ENCODE results near the gene EBLN2.
"Not testable (repeated sequence)": the region's sequence is repeated elsewhere in the genome, so short reads cannot be mapped to it uniquely, and the experiment has no call there.

The EBLN2 gene

DNA sequence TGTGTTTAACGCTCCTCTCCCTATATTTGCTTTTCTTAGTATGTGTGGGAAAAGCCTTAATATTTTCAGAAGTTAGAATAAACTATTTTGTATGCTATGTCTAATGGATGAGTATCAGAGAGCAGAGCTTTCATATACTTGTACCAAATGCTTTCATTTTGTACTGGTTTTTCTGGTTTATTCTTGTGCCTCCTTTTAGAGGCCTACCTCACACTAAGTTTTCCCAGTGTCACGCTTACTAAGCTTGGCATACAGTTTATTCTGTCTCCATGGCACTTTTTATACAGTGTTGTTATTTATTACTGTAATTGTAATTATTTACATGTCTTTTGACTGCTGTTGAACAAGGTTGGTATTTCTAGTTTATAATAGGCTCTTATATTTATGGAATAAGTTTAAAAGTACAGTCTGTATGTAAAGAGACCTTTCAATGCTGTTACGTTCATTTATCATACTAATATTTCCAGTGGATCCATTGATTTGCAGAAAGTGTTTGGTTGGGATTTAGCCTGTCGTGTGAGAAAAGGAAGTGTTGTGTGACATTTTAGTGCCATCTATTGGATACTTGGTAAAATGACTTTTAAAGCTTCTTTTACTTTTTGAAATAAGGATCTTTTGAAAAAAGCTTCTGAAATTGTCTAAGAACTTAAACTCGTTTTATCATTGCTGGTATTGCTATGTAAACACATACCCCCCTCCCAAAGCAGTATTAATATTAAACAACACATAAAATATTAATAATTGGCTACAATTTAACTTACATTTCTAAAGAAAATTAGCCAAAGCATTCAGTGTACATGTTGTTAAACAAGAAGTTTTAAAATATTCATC lies 5.2 kb upstream of the EBLN2 start:
- ChIA-PET CTCF (interaction anchor here (0.6 to 1.3 kb wide), 10 partner anchors 20 to 1332 kb away, joined by 3 to 4 read pairs (median 3); no protein-coding TSS in a partner anchor), POLR2A (ENCODE audit: low non-redundant PET) (interaction anchor here (0.6 kb wide), 1 partner anchor 147 kb away, joined by 7 read pairs; no protein-coding TSS in a partner anchor)
- peak; percentile 66 for TF ChIP-seq CTCF (conservative IDR thresholded peaks at IDR 0.05; ENCODE audit: low read depth)
- peak; percentile 5 for DNase-seq (ENCODE audit: low spot score)
- H3K27ac ChIP-seq = peak overlapping the region; percentile 57

DNA sequence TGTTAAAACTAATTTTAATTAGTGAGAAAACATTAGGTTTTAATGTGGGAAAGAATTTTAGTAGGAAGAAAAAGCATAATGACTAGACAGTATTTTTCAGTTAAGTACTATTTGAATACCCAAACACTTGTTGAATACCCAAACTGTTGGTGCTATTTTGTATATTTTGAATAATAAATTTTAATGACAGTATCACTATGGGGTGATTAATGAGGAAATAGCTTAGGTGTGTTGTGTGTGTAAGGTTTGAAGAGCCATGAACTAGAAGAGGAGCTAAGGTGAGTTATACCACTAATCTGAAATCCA lies 4.7 kb upstream of the EBLN2 start:
- ChIA-PET POLR2A (ENCODE audit: low non-redundant PET) (interaction anchor here (0.6 kb wide), 1 partner anchor 148 kb away, joined by 7 read pairs; no protein-coding TSS in a partner anchor), CTCF (interaction anchor here (0.6 to 1.3 kb wide), 6 partner anchors 20 to 452 kb away, joined by 3 to 4 read pairs (median 4); no protein-coding TSS in a partner anchor)
- no peak for DNase-seq (ENCODE audit: low spot score)
- no peak for TF ChIP-seq CTCF (conservative IDR thresholded peaks at IDR 0.05; ENCODE audit: low read depth)
- no peak overlapping the region for H3K27ac ChIP-seq

DNA sequence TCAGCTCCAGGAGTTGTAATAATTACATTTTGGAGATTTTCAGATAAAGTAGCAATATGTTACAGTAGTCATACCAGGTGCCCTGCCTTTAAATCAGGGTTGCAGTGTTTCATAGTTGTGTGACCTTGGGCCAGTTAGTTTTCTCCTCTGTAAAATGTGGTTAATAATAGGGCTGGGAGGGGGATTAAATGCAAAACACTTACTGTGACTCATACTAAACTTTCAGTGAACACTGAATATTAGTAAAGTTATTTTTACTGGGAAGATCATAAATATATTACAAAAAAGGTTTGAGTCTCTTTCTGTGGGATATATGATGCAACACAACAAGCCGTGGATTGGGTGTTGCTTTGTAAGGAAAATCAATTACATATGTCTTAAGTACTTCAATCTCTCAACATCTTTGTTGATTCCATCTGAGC lies 1.1 kb upstream of the EBLN2 start:
- DNase-seq (ENCODE audit: low spot score) = no peak
- CTCF ChIA-PET = no interaction called here
- no peak for TF ChIP-seq CTCF (conservative IDR thresholded peaks at IDR 0.05; ENCODE audit: low read depth)
- H3K27ac ChIP-seq = no peak overlapping the region
- POLR2A ChIA-PET (ENCODE audit: low non-redundant PET) = no interaction called here

- CTCF ChIA-PET; DNase-seq (ENCODE audit: low spot score); POLR2A ChIA-PET (ENCODE audit: low non-redundant PET); H3K27ac ChIP-seq: not testable (repeated sequence)
These were observed 4.8 kb downstream of the EBLN2 start for GRCh38 chr3:73066243-73066642.

DNA sequence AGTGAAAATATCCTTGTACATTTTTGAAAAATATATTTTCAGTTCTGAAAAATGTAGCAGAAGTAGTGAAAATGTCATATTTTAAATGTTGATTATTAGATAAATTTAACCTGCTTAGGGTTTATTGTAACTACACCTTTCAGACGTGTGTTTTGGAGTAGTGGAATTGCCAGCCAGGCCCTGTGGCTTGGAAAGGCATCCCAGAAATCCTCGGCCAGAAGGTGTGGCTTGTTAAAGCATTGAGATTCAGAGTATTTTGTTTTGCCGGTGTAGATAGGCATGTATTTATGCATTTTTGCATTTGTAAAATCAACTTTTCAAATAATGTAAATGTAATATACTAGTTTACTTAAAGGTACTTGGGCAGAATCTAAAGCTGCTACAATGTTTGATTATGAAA lies 7.0 kb downstream of the EBLN2 start:
- ChIA-PET POLR2A (ENCODE audit: low non-redundant PET) (no interaction called here), CTCF (no interaction called here)
- DNase-seq (ENCODE audit: low spot score) = no peak
- H3K27ac ChIP-seq = no peak overlapping the region
- no peak for TF ChIP-seq CTCF (conservative IDR thresholded peaks at IDR 0.05; ENCODE audit: low read depth)

GRCh38 chr3:73069187-73069586 lies 7.7 kb downstream of the EBLN2 start:
- POLR2A ChIA-PET (ENCODE audit: low non-redundant PET) = no interaction called here
- H3K27ac ChIP-seq = no peak overlapping the region
- no peak for TF ChIP-seq CTCF (conservative IDR thresholded peaks at IDR 0.05; ENCODE audit: low read depth)
- no peak for DNase-seq (ENCODE audit: low spot score)
- CTCF ChIA-PET = no interaction called here

DNA sequence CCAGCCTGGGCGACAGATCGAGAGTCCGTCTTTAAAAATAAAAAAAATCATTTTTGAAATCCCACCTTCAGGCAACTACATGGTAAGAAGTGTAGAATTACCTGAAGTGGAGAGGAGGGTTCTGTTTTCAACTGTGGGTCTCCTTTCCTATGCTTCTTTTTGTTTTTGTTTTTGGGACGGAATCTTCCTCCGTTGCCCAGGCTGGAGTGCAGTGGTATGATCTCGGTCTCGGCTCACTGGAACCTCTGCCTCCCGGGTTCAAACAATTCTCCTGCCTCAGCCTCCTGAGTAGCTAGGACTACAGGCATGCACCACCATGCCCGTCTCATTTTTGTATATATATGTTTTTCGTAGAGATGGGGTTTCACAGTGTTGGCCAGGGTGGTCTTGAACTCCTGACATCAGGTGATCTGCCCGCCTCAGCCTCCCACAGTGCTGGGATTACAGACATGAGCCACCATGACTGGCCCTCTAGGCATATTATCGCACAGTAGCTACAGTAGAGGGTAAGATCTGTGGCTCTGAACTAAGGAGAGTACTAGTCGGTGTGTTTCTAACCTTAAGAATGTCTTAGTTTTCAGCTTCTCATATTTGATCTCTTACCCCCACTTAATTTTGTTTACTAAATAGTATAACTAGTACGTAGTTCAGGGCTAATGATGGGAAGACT lies 8.5 kb downstream of the EBLN2 start:
- no peak for DNase-seq (ENCODE audit: low spot score)
- no peak overlapping the region for H3K27ac ChIP-seq
- ChIA-PET POLR2A (ENCODE audit: low non-redundant PET) (no interaction called here), CTCF (no interaction called here)
- no peak for TF ChIP-seq CTCF (conservative IDR thresholded peaks at IDR 0.05; ENCODE audit: low read depth)

Data from RWPE1 (cell line).